Glomerular visceral epithelial cell (primary cell): ENCODE data around the gene NR1H4.
"Not testable (repeated sequence)": the region's sequence is repeated elsewhere in the genome, so short reads cannot be mapped to it uniquely, and the experiment has no call there.

Experiments
- DNase-seq: peaks from one replicate; pipeline ENCODE4 v3.0.0-alpha.2; 2016; ENCODE audit errors: extremely low spot score

NR1H4 gene

DNA sequence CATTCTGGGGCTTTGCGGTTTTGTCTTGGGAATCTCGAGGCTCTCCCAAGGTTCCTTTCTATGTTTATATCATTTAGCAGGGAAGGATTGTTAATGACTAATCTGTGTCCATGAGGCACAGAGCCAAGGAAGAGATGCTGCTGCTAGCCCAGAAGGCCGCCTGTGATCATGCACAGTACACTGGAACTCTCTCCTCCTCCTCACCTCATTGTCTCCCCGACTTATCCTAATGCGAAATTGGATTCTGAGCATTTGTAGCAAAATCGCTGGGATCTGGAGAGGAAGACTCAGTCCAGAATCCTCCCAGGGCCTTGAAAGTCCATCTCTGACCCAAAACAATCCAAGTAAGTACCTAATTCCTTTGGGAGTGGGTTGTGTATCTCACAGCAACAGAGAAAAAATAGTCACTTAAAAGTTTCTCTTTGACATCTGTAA is at the start of gene NR1H4:
Gene NR1H4, plus strand, starts transcription at position 151 of the 435 bp plus-strand sequence. CDS start 19,458 bp downstream, outside the sequence.
- peak; percentile 88 for DNase-seq

DNA sequence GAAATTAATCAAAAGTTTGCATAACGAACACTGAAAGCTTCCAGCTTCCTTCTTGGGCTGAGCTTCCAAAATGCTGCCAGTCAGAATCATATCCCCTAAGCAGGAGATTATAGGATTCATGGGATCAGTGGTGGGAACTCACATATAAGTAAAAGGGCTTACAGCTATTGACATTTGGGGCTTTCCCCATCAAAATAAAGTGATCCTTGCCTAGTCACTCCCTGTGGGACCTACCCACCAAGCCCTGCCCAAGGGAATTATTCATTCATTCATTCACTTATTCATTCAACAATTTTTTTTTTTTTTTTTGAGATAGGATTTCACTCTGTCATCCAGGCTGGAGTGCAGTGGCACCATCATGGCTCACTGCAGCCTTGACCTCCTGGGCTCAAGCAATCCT is 47.5 kb upstream of the NR1H4 start:
- DNase-seq: no peak

DNA sequence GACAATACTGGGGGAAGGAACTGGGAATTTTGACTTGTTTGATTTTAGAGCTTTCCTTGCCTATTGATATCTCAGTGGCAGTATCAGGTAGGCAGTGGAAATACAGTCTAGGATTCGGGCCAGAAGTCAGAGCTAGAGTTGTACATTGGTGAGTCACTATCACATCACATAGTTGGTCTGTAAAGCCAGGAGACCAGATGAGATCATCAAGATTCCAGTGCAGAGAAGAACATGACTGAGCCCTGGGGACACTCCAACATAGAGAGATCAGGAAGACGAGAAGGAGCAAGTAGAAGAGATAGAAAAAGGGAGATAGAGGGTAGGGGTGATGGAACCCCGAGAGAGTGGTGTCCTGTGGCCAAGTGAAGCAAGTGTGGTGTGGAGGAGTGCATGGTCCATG is 46.6 kb upstream of the NR1H4 start:
- DNase-seq: peak; percentile 59

DNA sequence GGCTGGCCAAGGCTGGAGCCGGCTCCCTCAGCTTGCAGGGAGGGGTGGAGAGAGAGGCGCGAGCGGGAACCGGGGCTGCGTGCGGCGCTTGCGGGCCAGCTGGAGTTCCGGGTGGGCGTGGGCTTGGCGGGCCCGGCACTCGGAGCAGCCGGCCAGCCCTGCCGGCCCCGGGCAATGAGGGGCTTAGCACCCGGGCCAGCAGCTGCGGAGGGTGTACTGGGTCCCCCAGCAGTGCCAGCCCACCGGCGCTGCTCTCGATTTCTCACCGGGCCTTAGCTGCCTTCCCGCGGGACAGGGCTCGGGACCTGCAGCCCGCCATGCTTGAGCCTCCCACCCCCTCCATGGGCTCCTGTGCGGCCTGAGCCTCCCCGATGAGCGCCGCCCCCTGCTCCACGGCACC is 43.4 kb upstream of the NR1H4 start:
- DNase-seq: not testable (repeated sequence)

DNA sequence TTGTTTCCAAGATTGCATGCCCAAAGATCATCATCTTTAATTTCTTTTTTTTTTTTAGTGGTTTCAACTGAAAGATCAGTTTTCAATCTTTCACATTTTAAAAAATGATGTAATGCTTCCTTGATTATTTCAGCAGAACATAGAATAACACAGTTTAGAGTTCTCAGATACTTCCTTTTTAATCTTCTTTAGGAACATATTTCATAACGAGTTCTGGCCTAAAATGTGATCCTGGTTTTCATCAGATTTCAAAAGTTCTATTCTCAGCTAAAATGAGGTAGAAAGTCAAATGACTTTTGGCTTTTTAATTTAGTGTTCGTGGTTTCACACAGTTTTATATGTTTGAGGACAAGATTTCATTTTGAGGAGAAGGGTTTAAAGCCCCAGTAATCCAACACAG is 40.0 kb upstream of the NR1H4 start:
- no peak for DNase-seq

DNA sequence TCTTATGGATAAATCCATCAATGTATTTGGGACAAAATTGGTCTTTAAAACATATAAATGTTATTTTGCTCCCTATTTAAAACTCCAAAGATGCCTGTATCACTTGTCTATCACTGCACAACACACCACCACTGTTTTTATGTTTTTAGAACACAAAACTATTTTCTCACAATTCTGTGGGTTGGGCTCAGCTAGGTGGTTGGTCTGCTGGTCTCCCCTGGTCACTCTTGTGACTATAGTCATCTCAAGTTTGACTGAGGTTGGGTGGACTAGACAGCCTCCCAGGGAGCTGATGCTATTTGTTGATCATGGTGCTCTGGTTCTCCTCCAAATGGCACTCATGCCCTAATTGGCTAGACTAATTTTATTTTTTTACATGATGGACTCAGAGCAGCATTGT is 39.5 kb upstream of the NR1H4 start:
- no peak for DNase-seq

DNA sequence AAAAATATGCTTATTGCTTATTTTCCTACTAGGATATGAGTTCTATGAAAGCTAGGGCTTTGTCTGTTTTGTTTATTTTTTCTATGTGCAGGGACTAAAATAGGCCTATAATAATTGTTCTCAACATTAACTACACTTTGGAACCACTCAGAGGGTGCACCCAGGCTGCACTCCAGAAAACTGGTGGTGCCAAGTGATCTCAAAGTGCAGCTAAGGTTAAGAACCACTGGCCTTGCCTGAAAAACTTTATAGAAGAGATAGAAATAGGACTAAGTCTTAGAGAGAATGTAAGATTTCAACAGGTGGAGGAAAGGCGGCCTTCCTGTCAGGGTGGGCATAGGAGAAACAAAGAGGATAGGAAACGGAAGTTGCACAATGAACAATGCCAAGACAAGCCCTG is 37.7 kb upstream of the NR1H4 start:
- DNase-seq: no peak

DNA sequence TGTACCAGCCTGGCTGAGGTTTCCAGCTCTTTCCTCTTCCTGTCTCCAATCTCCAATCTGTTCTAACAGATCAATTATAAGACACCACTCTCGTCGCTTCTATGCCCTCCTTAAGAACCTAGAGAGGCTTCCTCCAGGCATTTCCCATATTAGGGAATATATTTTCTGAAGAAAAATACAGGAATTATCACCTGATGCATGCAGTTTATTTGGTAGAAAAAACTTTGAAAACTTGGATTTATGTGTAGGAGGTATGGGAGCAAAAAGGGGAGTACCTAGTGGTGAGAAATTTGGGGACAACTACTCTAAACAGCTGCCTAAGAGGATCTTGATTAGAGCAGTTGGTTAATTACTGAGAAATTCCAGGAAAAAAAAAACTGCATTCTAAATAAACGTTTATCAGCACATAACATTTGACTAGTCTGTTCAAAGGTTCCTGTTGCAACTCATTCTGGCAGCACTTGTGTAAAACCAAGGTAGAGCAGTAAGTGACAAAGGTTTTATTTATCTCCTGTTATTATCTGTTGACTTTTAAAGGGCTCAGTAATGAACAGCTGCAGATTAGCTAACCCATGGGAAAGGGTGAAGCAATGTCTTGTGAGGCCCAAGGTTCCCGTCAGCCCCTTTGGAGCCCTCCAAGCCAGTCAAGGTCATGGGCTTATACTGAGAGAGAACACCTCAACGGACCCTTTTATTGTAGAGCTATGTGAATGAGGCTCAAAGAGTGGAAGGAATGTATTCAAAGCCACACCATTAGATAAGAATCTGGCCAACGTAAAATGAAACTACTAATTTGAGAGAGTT is 36.4 kb upstream of the NR1H4 start:
- DNase-seq: no peak

DNA sequence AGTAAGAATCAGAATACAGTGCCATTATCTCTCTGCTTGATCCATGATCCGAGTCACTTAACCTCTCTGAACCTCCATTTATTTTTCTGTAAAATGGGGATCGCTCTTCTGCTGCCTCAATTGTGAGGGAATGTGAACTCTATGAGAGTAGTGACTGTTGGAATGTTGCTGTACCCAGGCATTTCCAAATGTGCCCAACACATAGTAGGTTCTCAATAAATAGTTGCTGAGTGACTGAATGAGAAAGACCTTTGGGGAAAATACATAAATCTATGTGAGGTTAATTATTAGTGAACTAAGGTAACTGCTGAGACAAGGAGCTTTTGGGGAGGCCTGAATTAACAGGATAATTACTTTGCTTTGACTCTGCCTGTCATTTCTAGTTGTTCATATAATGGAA is 33.9 kb upstream of the NR1H4 start:
- no peak for DNase-seq

DNA sequence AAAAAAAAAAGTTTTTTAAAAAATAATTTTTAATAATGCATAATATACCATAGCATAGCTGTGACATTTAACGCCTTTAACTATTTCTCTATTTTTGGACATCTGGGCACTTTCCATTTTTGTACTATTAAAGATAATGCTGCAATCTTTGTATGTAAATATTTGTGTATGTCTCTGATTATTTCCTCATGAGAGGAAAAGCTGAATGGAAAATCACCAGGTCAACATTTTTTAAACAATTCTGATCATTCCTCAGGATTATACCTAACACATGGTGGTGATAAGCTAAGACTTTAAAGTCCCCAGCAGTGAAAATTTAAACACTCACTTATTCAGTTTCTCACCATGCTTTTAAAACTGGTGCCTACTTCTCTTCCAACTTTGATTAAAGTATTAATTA is 31.3 kb upstream of the NR1H4 start:
- no peak for DNase-seq

DNA sequence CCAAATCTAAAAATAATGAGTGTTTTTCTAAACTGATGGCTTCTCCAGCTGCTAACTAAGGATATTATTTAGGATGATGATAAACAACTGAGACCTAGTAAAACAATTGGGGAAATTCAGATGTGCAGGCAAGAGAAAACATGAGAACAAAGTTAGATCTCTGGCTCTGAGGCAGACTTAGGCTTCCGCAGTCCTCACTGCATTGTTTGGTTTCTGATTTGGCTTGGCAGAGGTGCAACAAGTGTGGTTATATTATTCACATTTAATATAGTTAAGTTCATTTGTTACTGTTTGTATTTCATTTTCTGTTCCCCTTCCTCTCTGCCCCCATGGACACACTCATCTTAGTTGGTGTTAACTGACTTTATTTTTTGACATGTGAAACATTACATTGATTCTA is 30.2 kb upstream of the NR1H4 start:
- DNase-seq: no peak

DNA sequence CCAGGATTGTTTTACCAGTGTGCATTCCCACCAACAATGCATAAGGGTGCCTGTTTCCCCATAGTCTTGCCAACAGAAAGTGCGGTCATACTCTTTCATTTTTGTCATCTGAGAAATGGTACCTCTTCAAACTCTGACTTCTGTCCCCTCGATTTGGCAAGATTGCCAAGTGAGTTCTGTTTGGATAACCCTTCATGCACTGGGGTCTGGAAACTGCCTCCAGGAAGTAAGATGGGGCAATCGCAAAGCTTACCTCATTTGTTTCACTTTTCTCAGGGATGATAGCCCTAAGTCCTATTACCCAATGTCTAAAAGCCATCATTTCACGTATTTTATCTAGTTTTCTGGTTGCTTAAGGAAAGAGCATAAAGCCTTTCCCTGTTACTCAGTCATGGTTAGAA is 28.6 kb upstream of the NR1H4 start:
- no peak for DNase-seq

DNA sequence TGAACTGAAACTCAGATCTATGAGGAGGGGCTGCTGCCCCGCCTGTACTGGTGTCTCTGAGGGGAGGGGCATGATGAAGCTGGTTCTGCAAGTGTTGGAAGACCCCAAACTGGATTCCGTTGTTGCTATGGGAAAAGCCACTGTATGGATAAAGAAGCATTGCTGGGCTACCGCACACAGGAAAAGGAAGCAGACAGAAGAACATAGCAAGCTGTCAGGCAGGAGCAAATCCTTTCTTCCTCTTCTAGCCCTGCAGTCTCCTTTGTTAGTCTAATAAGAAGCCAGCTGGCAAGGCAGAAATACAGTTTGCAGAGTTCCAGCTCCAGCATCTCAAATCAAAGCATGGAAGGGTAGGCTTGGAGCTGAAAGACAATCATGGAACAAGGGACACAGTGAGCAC is 26.3 kb upstream of the NR1H4 start:
- DNase-seq: no peak

DNA sequence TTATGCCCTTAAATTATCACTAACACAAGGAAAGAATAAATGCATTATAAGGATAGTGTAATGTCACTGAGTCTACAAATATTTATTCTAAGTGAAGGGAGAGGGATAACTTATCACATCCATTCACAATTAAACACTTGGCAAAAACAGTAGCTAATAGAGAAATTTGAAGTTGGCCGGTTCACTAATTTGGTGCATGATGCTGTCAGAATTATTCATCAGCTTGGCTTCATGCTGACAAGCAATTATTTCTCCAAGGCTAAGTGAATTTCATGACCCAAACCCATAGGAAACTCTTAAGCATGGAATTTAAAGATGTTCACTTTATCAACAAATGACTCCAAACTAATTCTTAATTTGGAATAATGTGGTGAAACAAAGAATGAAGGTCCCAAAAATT is 25.0 kb upstream of the NR1H4 start:
- no peak for DNase-seq

DNA sequence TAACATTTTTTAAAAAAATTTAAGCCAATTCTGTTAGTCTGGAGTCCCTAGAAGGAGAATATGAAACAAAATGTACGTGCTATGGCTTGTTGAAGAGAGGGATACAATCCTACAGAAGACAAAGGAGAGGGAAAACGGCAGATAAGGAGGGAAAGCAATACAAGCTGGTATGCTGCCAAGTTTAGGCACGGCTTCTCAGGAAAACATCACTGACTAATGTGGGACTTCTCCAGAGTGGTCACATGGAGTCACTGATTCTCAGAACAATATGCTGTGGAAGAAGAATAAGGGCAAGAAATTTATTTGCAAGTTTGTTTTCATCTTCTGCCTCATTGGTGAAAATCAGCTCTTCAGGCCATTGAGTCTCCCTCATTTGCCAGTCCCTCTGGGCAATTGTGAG is 22.9 kb upstream of the NR1H4 start:
- DNase-seq: no peak

DNA sequence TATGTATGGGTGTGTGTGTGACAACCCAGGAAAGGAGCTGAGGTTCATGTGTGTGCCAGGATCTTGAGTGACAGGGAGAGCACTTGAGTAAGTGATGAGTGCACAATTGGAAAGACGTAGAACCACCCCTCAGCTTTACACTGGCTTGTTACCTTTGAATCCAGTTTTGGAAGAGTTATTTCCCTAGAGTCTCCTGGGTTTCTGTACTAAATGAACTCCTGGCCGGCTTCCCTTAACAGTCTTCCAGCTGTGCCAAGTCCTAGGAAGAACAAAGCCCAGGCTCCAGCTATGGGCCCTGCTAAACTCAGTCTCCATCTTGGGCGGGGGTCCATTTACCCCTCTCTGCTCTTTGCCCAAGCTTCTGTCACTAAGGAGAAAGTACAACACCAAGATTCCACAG is 19.7 kb upstream of the NR1H4 start:
- DNase-seq: no peak

DNA sequence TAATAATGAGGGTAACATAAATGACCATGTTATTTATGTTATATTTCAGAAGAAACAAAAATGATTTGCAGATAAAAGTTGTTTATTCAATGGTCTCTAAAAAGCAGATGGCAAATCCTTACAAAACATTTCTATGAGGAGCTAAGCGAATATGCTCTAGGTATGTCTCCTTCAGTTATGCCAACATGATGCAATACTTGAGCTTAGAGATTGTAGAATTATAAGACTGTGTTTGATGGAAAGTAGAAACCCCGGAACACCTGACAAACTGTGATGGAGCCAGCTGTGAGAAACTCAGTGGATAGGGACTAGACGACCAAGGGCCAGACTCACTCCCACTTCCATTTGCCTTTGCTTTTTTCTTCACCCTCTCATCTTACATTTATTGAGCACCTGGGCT is 17.8 kb upstream of the NR1H4 start:
- no peak for DNase-seq

DNA sequence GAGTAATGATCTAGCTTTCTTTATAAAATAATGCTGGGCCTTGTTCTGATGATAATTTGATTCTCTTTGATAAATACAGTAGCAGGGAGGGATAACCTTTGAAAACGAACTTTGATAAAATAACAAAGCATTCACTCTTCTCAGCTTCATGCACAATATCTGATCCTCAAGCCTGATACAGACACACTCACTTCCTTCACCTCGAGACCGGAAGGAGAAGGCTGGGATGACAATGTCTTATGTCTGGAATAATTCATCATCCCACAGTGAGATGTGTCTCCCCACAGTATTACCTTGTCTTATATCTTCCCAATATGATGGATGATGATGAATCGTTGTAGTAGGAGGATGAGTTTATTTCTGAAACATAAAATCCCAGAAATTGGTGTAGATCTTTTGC is 15.5 kb upstream of the NR1H4 start:
- no peak for DNase-seq

DNA sequence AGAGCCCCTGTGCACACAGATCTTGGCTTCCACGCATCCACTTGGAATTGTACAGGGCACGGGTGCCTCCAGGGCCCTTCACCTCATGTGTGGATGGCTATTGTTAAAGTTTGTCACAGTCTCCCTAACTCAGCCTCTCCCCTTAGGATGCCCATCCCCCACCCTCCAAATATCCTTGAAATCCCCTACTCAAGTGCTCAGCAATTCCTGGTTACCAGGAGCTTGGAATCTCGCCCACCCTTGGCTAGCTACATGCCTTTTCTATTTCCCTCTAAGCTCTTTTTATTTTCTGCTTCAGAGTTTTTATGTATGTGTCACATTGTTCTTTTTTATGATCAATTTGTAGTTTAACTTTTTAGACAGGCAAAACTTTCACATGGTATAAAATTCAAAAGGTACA is 13.0 kb upstream of the NR1H4 start:
- no peak for DNase-seq

DNA sequence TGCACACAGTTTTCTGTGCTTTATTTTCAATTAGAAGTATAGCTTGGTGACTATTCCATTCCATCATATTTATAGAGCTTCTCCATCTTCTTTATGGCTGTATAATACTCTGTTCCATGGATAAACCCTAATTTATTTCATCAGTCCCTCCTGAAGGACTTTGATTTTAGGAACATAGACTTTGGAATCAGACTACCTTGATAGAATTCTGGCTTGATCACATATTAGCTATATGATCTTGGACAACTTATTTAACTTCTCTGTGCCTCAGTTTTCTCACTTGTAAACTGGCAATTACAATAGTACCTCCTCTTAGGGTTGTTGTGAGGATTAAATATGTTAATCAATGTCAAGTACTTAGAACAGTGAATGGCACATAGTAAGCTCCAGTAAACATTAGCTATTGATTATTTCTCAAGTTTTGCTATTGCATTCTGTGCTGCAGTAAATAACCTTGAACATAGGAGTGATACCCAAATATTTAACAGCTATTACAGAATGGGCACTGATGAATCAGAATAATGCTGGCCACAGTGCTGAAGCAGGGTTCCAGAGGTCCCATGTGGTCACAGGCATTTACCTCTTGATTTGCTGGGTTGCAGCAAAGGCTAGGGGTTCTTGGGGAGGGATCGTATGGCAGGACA is 12.2 kb upstream of the NR1H4 start:
- no peak for DNase-seq

DNA sequence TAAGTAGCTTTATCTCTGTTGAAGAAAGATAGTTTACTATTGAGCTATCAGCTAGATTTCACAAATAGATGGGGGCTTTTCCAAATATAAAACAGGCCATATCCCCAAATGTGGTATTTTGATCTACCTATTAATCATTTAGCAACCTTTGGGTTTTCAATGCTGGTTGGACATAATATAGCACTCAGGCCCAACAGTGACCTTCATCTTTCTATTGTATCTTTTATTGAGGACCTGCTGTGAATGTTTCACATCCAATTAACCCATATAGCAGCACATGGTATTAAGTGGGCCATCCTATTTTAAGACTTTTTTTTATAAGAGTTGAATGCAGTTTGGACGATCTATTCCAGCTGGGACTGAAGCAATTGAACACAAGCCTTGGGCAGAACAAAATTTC is 10.0 kb upstream of the NR1H4 start:
- no peak for DNase-seq

DNA sequence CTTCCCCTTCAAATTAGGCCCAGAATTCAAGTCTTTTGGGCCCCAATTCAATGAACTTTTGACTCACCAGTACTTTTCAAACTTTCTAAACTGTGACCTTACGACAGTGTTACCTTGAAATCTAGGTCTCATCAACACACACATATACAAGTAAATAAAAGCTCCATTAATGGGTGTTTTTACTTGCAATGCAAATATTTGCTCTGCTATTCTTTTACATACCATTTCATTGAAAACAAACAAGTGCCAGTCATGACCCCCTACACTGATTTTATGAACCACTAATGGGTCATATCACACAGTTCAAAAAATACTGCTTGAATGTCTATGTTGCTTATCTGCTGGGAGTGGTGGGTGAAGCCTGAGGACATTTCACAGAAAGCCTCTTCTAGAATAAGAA is 9.1 kb upstream of the NR1H4 start:
- no peak for DNase-seq

DNA sequence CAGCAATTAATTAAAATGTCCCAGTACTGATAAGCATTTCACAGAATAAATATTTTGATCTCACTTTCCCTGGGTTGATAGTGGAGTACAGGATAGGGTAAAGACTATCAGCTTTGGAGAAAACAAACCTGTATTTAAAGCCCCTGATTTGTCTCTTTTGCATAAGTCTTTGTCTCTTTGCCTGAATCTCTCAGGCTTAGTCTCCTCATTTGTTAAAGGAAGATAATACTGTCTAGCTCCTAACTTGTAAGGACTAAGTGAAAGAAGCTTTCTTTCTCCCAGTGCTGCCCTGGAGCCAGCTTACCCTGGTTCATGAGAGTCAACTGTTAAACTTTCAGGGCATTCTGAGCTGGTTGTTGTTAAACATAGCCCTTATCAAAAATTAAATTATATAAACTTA is 5.5 kb upstream of the NR1H4 start:
- DNase-seq: no peak

DNA sequence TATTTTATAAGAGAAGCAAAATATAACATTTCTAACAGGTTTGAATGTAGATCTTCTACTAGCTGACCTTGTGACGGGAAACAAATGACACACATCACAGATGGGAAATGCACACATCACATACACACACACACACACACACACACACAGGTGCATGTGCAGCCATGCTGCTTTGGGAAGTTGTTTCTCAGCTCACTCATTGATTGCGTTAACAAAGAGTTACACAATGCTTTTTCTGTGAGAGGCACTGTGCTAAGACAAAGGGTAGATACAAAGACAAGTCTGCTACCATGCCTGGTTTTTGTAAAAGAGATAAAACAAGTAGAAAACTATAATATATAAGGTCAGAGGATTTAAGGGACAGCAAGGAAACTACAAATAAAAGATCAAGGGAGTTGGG is 1.3 kb upstream of the NR1H4 start:
- no peak for DNase-seq
